Tibial nerve (tissue), 4 donors: ENCODE data around the gene TM2D1. TPM values are rescaled to one million over a fixed set of nuclear protein-coding genes. Genes with fewer than 3 reads are reported as not detected.

ENCODE experiments used
- DNase-seq, 2 donors: peaks; one replicate each; pipeline ENCODE4 v3.0.0-alpha.2; 2019; ENCODE audit warnings: low spot score in 2 of 2
- H3K27ac ChIP-seq, 4 donors: fragments of 200-600 bp; sonication (generic) in 3 of 4; one replicate each; pipeline ENCODE4 v1.5.1; 2017 to 2019; ENCODE audit warnings: mild to moderate bottlenecking in 1 of 4
- H3K27me3 ChIP-seq, 2 donors: fragments of 200-600 bp; sonication (generic) in 1 of 2; one replicate each; pipeline versions ENCODE4 v1.5.1 to v1.6.0; 2017 to 2019
- H3K36me3 ChIP-seq, 3 donors: fragments of 200-600 bp; sonication (generic); one replicate each; pipeline ENCODE4 v1.5.1; 2018 to 2019
- H3K4me1 ChIP-seq, 4 donors: fragments of 200-600 bp; sonication (generic) in 3 of 4; one replicate each; pipeline ENCODE4 v1.5.1; 2017 to 2019
- H3K4me3 ChIP-seq, 4 donors: fragments of 200-600 bp; sonication (generic) in 3 of 4; one replicate each; pipeline ENCODE4 v1.5.1; 2017 to 2019; ENCODE audit warnings: mild to moderate bottlenecking in 1 of 4, moderate library complexity in 1 of 4
- H3K9me3 ChIP-seq, 4 donors: fragments of 200-600 bp; sonication (generic) in 3 of 4; one replicate each; pipeline ENCODE4 v1.5.1; 2017 to 2019
- EP300 ChIP-seq, 2 donors: sonication (generic); formaldehyde crosslinking; IDR thresholded peaks; one replicate each; pipeline ENCODE4 v1.6.1; 2017; ENCODE audit warnings: antibody characterized with exemption in 2 of 2, mild to moderate bottlenecking in 1 of 2
- POLR2A ChIP-seq, 2 donors: fragments of 450-650 bp; IDR thresholded peaks; one replicate each; pipeline ENCODE4 v1.6.1; 2017; ENCODE audit warnings: antibody characterized with exemption in 2 of 2, mild to moderate bottlenecking in 2 of 2, moderate library complexity in 2 of 2
- WGBS, 2 donors: methylation state at CpG; one replicate each; pipeline ENCODE4 v1.1.5; 2018; 5-methylcytosine and 5-hydroxymethylcytosine counted together
- total RNA-seq, 4 donors: library from RNA; depleted of rRNA; stranded (reverse); fragments of >200 nt; gene quantifications; one replicate each; pipeline ENCODE4 v1.1.0, GENCODE V29; 2016
- TF ChIP-seq, protein P1 (sequence below), 5 experiments: fragments of 200-600 bp in 3 of 5; fragments of 450-650 bp in 2 of 5; sonication (generic) in 3 of 5; IDR thresholded peaks; one replicate each; pipeline ENCODE4 v1.5.1; 2016 to 2019; ENCODE audit warnings: antibody characterized with exemption in 5 of 5, mild to moderate bottlenecking in 3 of 5, moderate library complexity in 2 of 5

TM2D1 gene
- total RNA-seq, 4 donors from 2014 or later = 56.7 to 88.3 (median 77.1) TPM

DNA sequence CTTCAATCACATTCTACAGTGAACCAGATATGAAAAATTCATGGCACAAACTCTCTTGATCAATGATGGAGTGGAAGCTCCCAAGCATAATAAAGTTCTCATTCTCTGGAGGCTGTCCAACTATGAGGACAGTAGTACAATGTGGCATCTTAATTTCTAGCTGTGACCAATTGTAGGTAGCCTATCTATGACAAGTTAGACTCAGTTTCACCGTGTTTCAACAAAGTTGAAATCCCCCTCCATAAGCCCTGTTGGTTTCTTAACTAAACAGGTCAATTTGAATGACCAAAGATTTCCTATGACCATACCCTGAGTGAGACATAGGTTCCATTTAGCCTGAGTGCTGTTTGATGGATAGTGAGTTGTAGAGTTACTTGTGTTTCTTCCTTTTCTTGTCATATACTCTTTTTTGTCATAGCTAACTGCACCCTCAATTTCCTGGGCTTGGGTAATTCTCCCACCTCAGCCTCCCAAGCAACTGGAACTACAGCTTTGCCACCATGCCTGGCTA, 29.1 kb upstream of the TM2D1 start:
- H3K27me3 ChIP-seq = no peaks in the 10 kb centered on the region
- no peak for DNase-seq
- H3K36me3 ChIP-seq = no peaks in the 10 kb centered on the region
- TF ChIP-seq, protein P1, sequence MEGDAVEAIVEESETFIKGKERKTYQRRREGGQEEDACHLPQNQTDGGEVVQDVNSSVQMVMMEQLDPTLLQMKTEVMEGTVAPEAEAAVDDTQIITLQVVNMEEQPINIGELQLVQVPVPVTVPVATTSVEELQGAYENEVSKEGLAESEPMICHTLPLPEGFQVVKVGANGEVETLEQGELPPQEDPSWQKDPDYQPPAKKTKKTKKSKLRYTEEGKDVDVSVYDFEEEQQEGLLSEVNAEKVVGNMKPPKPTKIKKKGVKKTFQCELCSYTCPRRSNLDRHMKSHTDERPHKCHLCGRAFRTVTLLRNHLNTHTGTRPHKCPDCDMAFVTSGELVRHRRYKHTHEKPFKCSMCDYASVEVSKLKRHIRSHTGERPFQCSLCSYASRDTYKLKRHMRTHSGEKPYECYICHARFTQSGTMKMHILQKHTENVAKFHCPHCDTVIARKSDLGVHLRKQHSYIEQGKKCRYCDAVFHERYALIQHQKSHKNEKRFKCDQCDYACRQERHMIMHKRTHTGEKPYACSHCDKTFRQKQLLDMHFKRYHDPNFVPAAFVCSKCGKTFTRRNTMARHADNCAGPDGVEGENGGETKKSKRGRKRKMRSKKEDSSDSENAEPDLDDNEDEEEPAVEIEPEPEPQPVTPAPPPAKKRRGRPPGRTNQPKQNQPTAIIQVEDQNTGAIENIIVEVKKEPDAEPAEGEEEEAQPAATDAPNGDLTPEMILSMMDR (IDR thresholded peaks at IDR 0.05) = no peak
- TF ChIP-seq POLR2A (IDR thresholded peaks at IDR 0.05) (no peak), EP300 (IDR thresholded peaks at IDR 0.05) (no peak)
- H3K4me3 ChIP-seq = no peak overlapping the region
- no peak overlapping the region for H3K27ac ChIP-seq
- H3K9me3 ChIP-seq = no peaks in the 10 kb centered on the region
- 86 to 90% methylated on average over 1 of the region's 1 CpG for WGBS, 2 donors
- peaks cover 0 to 8% (median 0%) of the 10 kb centered on the region in 4 donors for H3K4me1 ChIP-seq

DNA sequence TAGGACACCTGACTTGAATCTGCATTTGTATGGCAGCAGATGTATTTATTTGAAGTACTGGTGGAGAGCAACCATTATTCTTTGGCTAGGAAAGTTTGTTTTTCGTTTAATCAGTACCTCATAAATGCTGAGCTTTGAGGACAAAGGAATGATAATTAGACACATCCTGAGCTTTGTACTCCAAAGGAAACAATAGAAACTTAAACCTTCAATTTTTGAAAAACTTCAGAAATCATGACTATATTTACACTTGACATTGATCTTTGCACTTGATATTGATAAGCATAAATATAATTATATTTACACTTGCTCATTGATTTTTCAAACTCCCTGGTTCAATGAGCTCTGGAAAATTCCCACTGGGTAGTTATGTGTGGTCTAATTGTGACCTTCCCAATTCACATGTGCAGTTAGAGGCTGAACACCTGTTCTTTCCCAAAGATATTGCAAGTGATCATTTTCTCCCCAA, 28.0 kb upstream of the TM2D1 start:
- no peak overlapping the region for H3K27ac ChIP-seq
- no peak overlapping the region for H3K4me3 ChIP-seq
- WGBS, 2 donors = 65 to 67% methylated on average over 1 of the region's 1 CpG
- H3K27me3 ChIP-seq = no peaks in the 10 kb centered on the region
- TF ChIP-seq EP300 (IDR thresholded peaks at IDR 0.05) = no peak
- TF ChIP-seq POLR2A (IDR thresholded peaks at IDR 0.05) = no peak
- TF ChIP-seq, protein P1 (IDR thresholded peaks at IDR 0.05) = no peak
- DNase-seq = no peak
- no peaks in the 10 kb centered on the region for H3K9me3 ChIP-seq
- no peaks in the 10 kb centered on the region for H3K36me3 ChIP-seq
- peaks cover 0 to 3% (median 0%) of the 10 kb centered on the region in 4 donors for H3K4me1 ChIP-seq

DNA sequence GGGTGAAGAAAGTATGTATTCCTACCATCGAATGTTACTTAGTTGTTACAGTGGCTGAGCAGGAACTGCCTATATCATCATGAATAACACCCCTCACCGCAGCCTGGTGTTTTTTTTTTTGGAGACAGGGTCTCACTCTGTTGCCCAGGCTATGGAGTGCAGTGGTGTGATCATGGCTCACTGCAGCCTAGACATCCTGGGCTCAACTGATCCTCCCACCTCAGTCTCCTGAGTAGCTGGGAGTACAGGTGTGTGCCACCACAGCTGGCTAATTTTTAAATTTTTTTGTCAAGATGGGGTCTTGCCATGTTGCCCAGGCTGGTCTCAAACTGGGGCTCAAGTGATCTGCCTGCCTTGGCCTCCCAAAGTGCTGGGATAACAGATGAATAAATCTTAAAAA, 24.6 kb upstream of the TM2D1 start:
- H3K27me3 ChIP-seq = no peaks in the 10 kb centered on the region
- DNase-seq = no peak
- H3K9me3 ChIP-seq = no peaks in the 10 kb centered on the region
- TF ChIP-seq POLR2A (IDR thresholded peaks at IDR 0.05) (no peak), EP300 (IDR thresholded peaks at IDR 0.05) (no peak)
- TF ChIP-seq, protein P1 (IDR thresholded peaks at IDR 0.05) = no peak
- 98% methylated on average over 2 of the region's 2 CpGs for WGBS, 2 donors
- no peak overlapping the region for H3K27ac ChIP-seq
- H3K4me1 ChIP-seq = peaks cover 0 to 12% (median 0%) of the 10 kb centered on the region in 4 donors
- no peaks in the 10 kb centered on the region for H3K36me3 ChIP-seq
- no peak overlapping the region for H3K4me3 ChIP-seq

DNA sequence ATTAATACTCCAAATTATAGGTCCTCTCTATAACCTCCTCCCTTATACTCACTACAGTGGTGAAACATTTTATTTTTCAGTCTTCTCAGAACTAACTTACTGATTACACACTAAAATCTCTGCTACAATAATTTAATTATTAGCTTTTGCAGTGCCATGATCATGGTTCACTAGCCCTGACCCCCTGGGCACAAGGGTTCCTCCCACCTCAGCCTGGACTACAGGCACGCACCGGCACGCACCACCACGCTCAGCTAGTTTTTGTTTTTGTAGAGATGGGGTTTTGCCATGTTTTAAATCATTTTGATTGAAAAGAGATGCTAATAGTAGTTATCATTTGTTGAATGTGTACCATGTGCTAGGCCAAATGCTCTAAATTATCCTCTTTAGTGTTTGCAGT, 23.6 kb upstream of the TM2D1 start:
- Histone ChIP-seq H3K36me3 (no peaks in the 10 kb centered on the region), H3K9me3 (no peaks in the 10 kb centered on the region), H3K4me3 (no peak overlapping the region), H3K27me3 (no peaks in the 10 kb centered on the region), H3K27ac (no peak overlapping the region), H3K4me1 (peaks cover 0 to 17% (median 0%) of the 10 kb centered on the region in 4 donors)
- no peak for TF ChIP-seq EP300 (IDR thresholded peaks at IDR 0.05)
- no peak for DNase-seq
- WGBS, 2 donors = 96 to 100% methylated on average over 4 of the region's 4 CpGs

DNA sequence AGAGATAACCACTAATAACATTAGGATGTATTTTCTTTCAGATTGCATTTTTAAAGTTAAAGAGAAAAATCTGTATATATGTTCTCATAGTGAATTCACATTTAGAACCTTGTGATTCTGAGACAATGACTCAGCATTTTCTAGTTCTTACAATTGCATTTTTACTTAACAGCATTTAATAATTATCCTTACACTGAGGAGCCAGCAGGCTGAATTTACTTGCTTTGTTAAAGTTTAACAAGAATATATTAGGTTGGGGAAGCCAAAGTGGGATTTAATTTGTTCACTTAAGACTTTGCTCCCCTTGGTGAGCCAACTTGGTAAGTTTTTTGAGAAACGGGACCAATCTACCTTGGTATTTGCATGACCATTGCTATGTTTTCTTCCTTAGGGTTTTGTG, 21.9 kb upstream of the TM2D1 start:
- no peak for DNase-seq
- WGBS, 2 donors = 0 to 60% methylated on average over 1 of the region's 1 CpG
- Histone ChIP-seq H3K4me1 (peaks cover 0 to 22% (median 0%) of the 10 kb centered on the region in 4 donors), H3K27me3 (no peaks in the 10 kb centered on the region), H3K27ac (no peak overlapping the region), H3K4me3 (no peak overlapping the region), H3K9me3 (no peaks in the 10 kb centered on the region), H3K36me3 (no peaks in the 10 kb centered on the region)
- TF ChIP-seq EP300 (IDR thresholded peaks at IDR 0.05) (no peak), POLR2A (IDR thresholded peaks at IDR 0.05) (no peak)
- TF ChIP-seq, protein P1 (IDR thresholded peaks at IDR 0.05) = no peak
